A549 (cell line): ENCODE measurements around the gene SPACA5.
"Not testable (repeated sequence)": the region's sequence is repeated elsewhere in the genome, so short reads cannot be mapped to it uniquely, and the experiment has no call there.

Experiments used
- CEBPB ChIP-seq, 2 experiments: fragments of >200 bp in 1 of 2; sonication (Bioruptor Twin) in 1 of 2; formaldehyde crosslinking in 1 of 2; IDR thresholded peaks; 2 replicates each; pipeline ENCODE4 v1.6.1; 2012 to 2016
- KDM5A ChIP-seq: fragments of 200-600 bp; sonication (generic); IDR thresholded peaks from 2 replicates; pipeline ENCODE4 v1.6.1; 2016; ENCODE audit warnings: antibody characterized with exemption, mild to moderate bottlenecking
- POLR2A ChIP-seq: IDR thresholded peaks from 2 replicates; pipeline ENCODE4 v1.6.1; 2012; ENCODE audit warnings: mild to moderate bottlenecking, low read length
- TF ChIP-seq, protein P1 (sequence below): fragments of >200 bp; sonication (Bioruptor Twin); formaldehyde crosslinking; IDR thresholded peaks from 3 replicates; pipeline ENCODE4 v1.5.1; 2016

DNA sequence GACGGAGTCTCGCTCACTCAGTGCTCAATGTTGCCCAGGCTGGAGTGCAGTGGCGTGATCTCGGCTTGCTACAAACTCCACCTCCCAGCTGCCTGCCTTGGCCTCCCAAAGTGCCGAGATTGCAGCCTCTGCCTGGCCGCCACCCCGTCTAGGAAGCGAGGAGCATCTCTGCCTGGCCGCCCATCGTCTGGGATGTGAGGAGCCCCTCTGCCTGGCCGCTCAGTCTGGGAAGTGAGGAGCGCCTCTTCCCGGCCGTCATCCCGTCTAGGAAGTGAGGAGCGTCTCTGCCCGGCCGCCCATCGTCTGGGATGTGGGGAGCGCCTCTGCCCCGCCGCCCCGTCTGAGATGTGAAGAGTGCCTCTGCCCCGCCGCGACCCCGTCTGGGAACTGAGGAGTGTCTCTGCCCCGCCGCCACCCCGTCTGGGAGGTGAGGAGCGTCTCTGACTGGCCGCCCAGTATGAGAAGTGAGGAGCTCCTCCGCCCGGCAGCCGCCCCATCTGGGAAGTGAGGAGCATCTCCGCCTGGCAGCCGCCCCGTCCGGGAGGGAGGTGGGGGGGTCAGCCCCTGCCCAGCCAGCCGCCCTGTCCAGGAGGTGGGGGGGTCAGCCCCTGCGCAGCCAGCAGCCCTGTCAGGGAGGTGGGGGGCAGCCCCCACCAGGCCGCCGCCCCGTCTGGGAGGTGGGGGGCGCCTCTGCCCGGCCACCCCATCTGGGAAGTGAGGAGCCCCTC is 10.0 kb downstream of the SPACA5 start:
- not testable (repeated sequence) for TF ChIP-seq CEBPB (IDR thresholded peaks at IDR 0.05); POLR2A; KDM5A
- TF ChIP-seq, protein P1, sequence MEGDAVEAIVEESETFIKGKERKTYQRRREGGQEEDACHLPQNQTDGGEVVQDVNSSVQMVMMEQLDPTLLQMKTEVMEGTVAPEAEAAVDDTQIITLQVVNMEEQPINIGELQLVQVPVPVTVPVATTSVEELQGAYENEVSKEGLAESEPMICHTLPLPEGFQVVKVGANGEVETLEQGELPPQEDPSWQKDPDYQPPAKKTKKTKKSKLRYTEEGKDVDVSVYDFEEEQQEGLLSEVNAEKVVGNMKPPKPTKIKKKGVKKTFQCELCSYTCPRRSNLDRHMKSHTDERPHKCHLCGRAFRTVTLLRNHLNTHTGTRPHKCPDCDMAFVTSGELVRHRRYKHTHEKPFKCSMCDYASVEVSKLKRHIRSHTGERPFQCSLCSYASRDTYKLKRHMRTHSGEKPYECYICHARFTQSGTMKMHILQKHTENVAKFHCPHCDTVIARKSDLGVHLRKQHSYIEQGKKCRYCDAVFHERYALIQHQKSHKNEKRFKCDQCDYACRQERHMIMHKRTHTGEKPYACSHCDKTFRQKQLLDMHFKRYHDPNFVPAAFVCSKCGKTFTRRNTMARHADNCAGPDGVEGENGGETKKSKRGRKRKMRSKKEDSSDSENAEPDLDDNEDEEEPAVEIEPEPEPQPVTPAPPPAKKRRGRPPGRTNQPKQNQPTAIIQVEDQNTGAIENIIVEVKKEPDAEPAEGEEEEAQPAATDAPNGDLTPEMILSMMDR, result not testable (repeated sequence)
